WTC11 (cell line): Measurements from ENCODE around the gene ZNF592. TPM values are rescaled to one million over a fixed set of nuclear protein-coding genes. Genes with fewer than 3 reads are reported as not detected.

Experiments used
- ATAC-seq: fragments of 200-7000 bp; cut with Tn5 transposase; 2 replicates; pipeline ENCODE4 v1.10.0; 2021; ENCODE audit warnings: mild to moderate bottlenecking, moderate library complexity
- CTCF ChIA-PET: fragments of 300-600 bp; sonication (Branson Sonifier 250); formaldehyde crosslinking; loops from one replicate; lab custom pipeline; 2021; ENCODE audit warnings: antibody characterized with exemption; lab: Charles Lee
- POLR2A ChIA-PET: fragments of 350-600 bp; sonication (Branson Sonifier 250); formaldehyde crosslinking; loops from one replicate; lab custom pipeline; 2021; ENCODE audit warnings: antibody characterized with exemption; lab: Charles Lee
- DNase-seq: peaks from one replicate; pipeline ENCODE4 v3.0.0; 2021; ENCODE audit warnings: low spot score
- H3K27ac Mint-ChIP-seq: 2 replicates; pipeline ENCODE4 v1.8.0; 2021; ENCODE audit warnings: mixed read lengths
- H3K27me3 Mint-ChIP-seq: 2 replicates; pipeline ENCODE4 v1.8.0; 2021; ENCODE audit warnings: low read depth, mild to moderate bottlenecking, moderate library complexity, mixed read lengths
- H3K36me3 Mint-ChIP-seq: 2 replicates; pipeline ENCODE4 v1.8.0; 2021; ENCODE audit warnings: mixed read lengths
- H3K4me1 Mint-ChIP-seq: 2 replicates; pipeline ENCODE4 v1.8.0; 2022; ENCODE audit warnings: mixed read lengths
- H3K4me3 Mint-ChIP-seq: 2 replicates; pipeline ENCODE4 v1.8.0; 2021; ENCODE audit warnings: mild to moderate bottlenecking, moderate library complexity, mixed read lengths
- H3K9me3 Mint-ChIP-seq: 2 replicates; pipeline ENCODE4 v1.8.0; 2021; ENCODE audit warnings: mixed read lengths
- AFF4 ChIP-seq: sonication (generic); formaldehyde crosslinking; IDR thresholded peaks from 2 replicates; pipeline ENCODE4 v1.8.1; 2023; ENCODE audit warnings: mild to moderate bottlenecking, missing genetic modification reagents, borderline replicate concordance
- E2F4 ChIP-seq: sonication (generic); formaldehyde crosslinking; IDR thresholded peaks from 2 replicates; pipeline ENCODE4 v1.8.1; 2022; ENCODE audit warnings: low read depth, mild to moderate bottlenecking, moderate library complexity, missing genetic modification reagents, borderline replicate concordance
- ERG ChIP-seq: fragments of 250-450 bp; sonication (Bioruptor Pico); IDR thresholded peaks from 2 replicates; pipeline ENCODE4 v1.8.0; 2021; ENCODE audit warnings: mild to moderate bottlenecking
- FOXK1 ChIP-seq: sonication (generic); formaldehyde crosslinking; IDR thresholded peaks from 2 replicates; pipeline ENCODE4 v1.8.0; 2022; ENCODE audit warnings: mild to moderate bottlenecking, moderate library complexity, missing genetic modification reagents
- GRHL2 ChIP-seq: fragments of 250-450 bp; sonication (Bioruptor Pico); IDR thresholded peaks from 2 replicates; pipeline ENCODE4 v1.8.0; 2022; ENCODE audit warnings: mild to moderate bottlenecking, moderate library complexity; ENCODE audit not compliant: insufficient replicate concordance, severe bottlenecking
- GTF2I ChIP-seq: fragments of 250-450 bp; sonication (Bioruptor Pico); conservative IDR thresholded peaks from 2 replicates; pipeline ENCODE4 v1.4.0; 2021; ENCODE audit warnings: mild to moderate bottlenecking
- MXD4 ChIP-seq: fragments of 250-450 bp; sonication (Bioruptor Pico); IDR thresholded peaks from 2 replicates; pipeline ENCODE4 v1.8.0; 2021; ENCODE audit warnings: mild to moderate bottlenecking, moderate library complexity, borderline replicate concordance
- NFATC4 ChIP-seq: fragments of 250-450 bp; sonication (Bioruptor Pico); IDR thresholded peaks from 2 replicates; pipeline ENCODE4 v1.9.0; 2021; ENCODE audit warnings: mild to moderate bottlenecking
- NR1H2 ChIP-seq: sonication (generic); formaldehyde crosslinking; IDR thresholded peaks from 2 replicates; pipeline ENCODE4 v1.9.0; 2021; ENCODE audit warnings: mild to moderate bottlenecking, moderate library complexity, missing genetic modification reagents
- TCF7 ChIP-seq: sonication (generic); formaldehyde crosslinking; IDR thresholded peaks from 2 replicates; pipeline ENCODE4 v1.8.0; 2022; ENCODE audit warnings: mild to moderate bottlenecking, low read depth, missing genetic modification reagents, moderate library complexity
- TEAD1 ChIP-seq: sonication (generic); formaldehyde crosslinking; IDR thresholded peaks from 2 replicates; pipeline ENCODE4 v1.8.0; 2022; ENCODE audit warnings: mild to moderate bottlenecking, missing genetic modification reagents
- ZNF219 ChIP-seq: sonication (generic); formaldehyde crosslinking; IDR thresholded peaks from 2 replicates; pipeline ENCODE4 v1.8.0; 2023; ENCODE audit warnings: missing genetic modification reagents, mild to moderate bottlenecking, borderline replicate concordance
- ZNF232 ChIP-seq: sonication (generic); formaldehyde crosslinking; IDR thresholded peaks from 2 replicates; pipeline ENCODE4 v1.8.0; 2022; ENCODE audit warnings: mild to moderate bottlenecking, missing genetic modification reagents
- ZNF396 ChIP-seq: fragments of 250-450 bp; sonication (Bioruptor Pico); IDR thresholded peaks from 2 replicates; pipeline ENCODE4 v1.8.0; 2021; ENCODE audit warnings: mild to moderate bottlenecking, moderate library complexity, borderline replicate concordance
- ZNF671 ChIP-seq: fragments of 250-450 bp; sonication (Bioruptor Pico); IDR thresholded peaks from 2 replicates; pipeline ENCODE4 v1.8.0; 2021; ENCODE audit warnings: mild to moderate bottlenecking
- total RNA-seq: library from RNA; stranded (reverse); gene quantifications from 3 replicates; pipeline ENCODE4 v1.2.3, GENCODE V29; 2021
- TF ChIP-seq, protein P1 (sequence below): sonication (generic); formaldehyde crosslinking; conservative IDR thresholded peaks from 2 replicates; pipeline ENCODE4 v1.8.1; 2022; ENCODE audit warnings: mild to moderate bottlenecking, missing genetic modification reagents
- TF ChIP-seq, protein P2 (sequence below): sonication (generic); formaldehyde crosslinking; IDR thresholded peaks from 2 replicates; pipeline ENCODE4 v1.8.1; 2022; ENCODE audit warnings: low read depth, missing genetic modification reagents, borderline replicate concordance
- TF ChIP-seq, protein P3 (sequence below): fragments of 250-450 bp; sonication (Bioruptor Pico); IDR thresholded peaks from 2 replicates; pipeline ENCODE4 v1.9.0; 2021; ENCODE audit warnings: mild to moderate bottlenecking

Gene ZNF592
- total RNA-seq, 1 experiment from 2014 or later = 28.0 TPM

- TF ChIP-seq, protein P1, sequence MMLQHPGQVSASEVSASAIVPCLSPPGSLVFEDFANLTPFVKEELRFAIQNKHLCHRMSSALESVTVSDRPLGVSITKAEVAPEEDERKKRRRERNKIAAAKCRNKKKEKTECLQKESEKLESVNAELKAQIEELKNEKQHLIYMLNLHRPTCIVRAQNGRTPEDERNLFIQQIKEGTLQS (CRISPR knock-in tag) = no peak
- TF ChIP-seq NR1H2 (CRISPR knock-in tag) = no peak
- no peak for TF ChIP-seq ZNF396 (CRISPR knock-in tag)
- no peak for TF ChIP-seq ZNF671
- no peak for TF ChIP-seq ZNF219
- TF ChIP-seq GTF2I (CRISPR knock-in tag) = no peak
- no peak for TF ChIP-seq ZNF232 (CRISPR knock-in tag)
Observed at GRCh38 chr15:84789762-84790161, 41.4 kb downstream of the ZNF592 start (continued).

GRCh38 chr15:84790676-84791075 lies 42.3 kb downstream of the ZNF592 start:
- no peak for DNase-seq
- Mint-ChIP-seq H3K27ac (peak overlapping the region; percentile 54; the same call in 1 of the 2 replicates), H3K9me3 (no peaks in the 10 kb centered on the region)
- CTCF ChIA-PET = interaction anchor here (1.2 kb wide), 2 partner anchors 88 to 203 kb away, joined by 3 read pairs; no protein-coding TSS in a partner anchor
- TF ChIP-seq ZNF219 = no peak
- TF ChIP-seq AFF4 (CRISPR knock-in tag) = no peak
- no peak for TF ChIP-seq NR1H2 (CRISPR knock-in tag)
- TF ChIP-seq TEAD1 (CRISPR knock-in tag) = no peak
- TF ChIP-seq ERG (CRISPR knock-in tag) = no peak
- TF ChIP-seq TCF7 (CRISPR knock-in tag) = no peak
- TF ChIP-seq, all 79 proteins: peak for 0
- no peak overlapping the region for H3K4me3 Mint-ChIP-seq
- no peak for ATAC-seq
- H3K27me3 Mint-ChIP-seq = no peaks in the 10 kb centered on the region
- POLR2A ChIA-PET = interaction anchor here (0.7 kb wide), 1 partner anchor 12 kb away, joined by 3 read pairs; no protein-coding TSS in a partner anchor
- peaks cover 18% of the 10 kb centered on the region for H3K36me3 Mint-ChIP-seq
- peaks cover 6% of the 10 kb centered on the region; the same call in 1 of the 2 replicates for H3K4me1 Mint-ChIP-seq

- ChIA-PET CTCF (no interaction called here), POLR2A (no interaction called here)
- H3K9me3 Mint-ChIP-seq = no peaks in the 10 kb centered on the region
- DNase-seq = no peak
- no peaks in the 10 kb centered on the region for H3K27me3 Mint-ChIP-seq
- ATAC-seq = no peak
- peaks cover 6% of the 10 kb centered on the region; the same call in 1 of the 2 replicates for H3K4me1 Mint-ChIP-seq
- no peak overlapping the region for H3K4me3 Mint-ChIP-seq
- H3K36me3 Mint-ChIP-seq = peaks cover 18% of the 10 kb centered on the region
- H3K27ac Mint-ChIP-seq = no peak overlapping the region
- TF ChIP-seq MXD4 (CRISPR knock-in tag) (no peak), GRHL2 (CRISPR knock-in tag) (no peak), NFATC4 (CRISPR knock-in tag) (no peak), AFF4 (CRISPR knock-in tag) (no peak), FOXK1 (no peak), E2F4 (CRISPR knock-in tag) (no peak)
- TF ChIP-seq, protein P2, sequence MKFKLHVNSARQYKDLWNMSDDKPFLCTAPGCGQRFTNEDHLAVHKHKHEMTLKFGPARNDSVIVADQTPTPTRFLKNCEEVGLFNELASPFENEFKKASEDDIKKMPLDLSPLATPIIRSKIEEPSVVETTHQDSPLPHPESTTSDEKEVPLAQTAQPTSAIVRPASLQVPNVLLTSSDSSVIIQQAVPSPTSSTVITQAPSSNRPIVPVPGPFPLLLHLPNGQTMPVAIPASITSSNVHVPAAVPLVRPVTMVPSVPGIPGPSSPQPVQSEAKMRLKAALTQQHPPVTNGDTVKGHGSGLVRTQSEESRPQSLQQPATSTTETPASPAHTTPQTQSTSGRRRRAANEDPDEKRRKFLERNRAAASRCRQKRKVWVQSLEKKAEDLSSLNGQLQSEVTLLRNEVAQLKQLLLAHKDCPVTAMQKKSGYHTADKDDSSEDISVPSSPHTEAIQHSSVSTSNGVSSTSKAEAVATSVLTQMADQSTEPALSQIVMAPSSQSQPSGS (CRISPR knock-in tag) = no peak
- TF ChIP-seq, protein P3, sequence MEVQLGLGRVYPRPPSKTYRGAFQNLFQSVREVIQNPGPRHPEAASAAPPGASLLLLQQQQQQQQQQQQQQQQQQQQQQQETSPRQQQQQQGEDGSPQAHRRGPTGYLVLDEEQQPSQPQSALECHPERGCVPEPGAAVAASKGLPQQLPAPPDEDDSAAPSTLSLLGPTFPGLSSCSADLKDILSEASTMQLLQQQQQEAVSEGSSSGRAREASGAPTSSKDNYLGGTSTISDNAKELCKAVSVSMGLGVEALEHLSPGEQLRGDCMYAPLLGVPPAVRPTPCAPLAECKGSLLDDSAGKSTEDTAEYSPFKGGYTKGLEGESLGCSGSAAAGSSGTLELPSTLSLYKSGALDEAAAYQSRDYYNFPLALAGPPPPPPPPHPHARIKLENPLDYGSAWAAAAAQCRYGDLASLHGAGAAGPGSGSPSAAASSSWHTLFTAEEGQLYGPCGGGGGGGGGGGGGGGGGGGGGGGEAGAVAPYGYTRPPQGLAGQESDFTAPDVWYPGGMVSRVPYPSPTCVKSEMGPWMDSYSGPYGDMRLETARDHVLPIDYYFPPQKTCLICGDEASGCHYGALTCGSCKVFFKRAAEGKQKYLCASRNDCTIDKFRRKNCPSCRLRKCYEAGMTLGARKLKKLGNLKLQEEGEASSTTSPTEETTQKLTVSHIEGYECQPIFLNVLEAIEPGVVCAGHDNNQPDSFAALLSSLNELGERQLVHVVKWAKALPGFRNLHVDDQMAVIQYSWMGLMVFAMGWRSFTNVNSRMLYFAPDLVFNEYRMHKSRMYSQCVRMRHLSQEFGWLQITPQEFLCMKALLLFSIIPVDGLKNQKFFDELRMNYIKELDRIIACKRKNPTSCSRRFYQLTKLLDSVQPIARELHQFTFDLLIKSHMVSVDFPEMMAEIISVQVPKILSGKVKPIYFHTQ = no peak
Observed at GRCh38 chr15:84791763-84792162, 43.4 kb downstream of the ZNF592 start.
